A549 treated with GW870086 at 1 μM for 4 hours (cell line): ENCODE measurements around the gene ZNF77. TPM values are rescaled to one million over a fixed set of nuclear protein-coding genes. Genes with fewer than 3 reads are reported as not detected.

Experiments used
- total RNA-seq: library from RNA; stranded (reverse); fragments of 200-300 nt; extraction: Qiagen RNA extraction; gene quantifications from 5 replicates; pipeline ENCODE4 v1.2.3, GENCODE V29; 2022; ENCODE audit warnings: low read depth

The ZNF77 gene
- 1.6 to 2.4 TPM (median 2.0 TPM) in 5 replicates for total RNA-seq

DNA sequence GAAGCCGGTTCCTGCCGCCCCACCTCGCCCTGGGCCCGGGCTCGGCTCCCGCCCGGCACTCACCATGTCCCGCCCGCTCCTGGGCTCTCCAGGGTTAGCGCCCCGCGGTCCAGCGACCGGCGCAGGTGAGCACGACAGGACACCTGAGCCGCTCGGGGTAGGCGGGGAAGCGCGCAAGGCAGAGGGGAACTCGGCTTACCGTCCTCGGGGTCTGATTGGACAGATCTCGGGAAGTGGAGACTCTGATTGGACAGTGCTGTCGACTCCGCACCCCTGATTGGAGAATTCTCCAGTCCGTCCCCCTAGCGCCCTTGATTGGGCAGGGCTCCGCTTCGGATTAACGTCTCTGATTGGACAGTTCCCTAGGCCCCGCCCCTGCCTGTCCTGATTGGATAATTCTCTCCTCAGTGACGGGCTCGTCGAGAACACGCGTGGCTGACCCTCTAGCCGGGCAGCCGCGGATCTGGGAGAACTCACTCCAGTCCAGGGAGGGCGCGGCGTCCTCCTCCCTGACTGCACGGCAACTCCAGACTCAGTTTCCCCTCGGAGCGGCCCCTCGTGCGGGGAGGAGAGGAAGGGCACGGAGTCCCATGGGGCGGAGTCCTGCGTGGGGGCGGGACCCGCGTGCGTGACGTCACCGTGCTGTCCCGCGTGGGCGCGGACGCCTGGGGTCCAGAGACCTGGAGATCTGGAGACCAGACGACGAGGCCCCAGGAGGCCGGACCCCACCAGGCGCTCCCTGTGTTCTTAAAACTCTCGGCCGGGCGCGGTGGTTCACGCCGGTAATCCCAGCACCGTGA lies at the start of gene ZNF77:
Gene ZNF77, minus strand, starts transcription at position 197 of the 800 bp plus-strand sequence. Its CDS starts 131 bp downstream, at position 66.

DNA sequence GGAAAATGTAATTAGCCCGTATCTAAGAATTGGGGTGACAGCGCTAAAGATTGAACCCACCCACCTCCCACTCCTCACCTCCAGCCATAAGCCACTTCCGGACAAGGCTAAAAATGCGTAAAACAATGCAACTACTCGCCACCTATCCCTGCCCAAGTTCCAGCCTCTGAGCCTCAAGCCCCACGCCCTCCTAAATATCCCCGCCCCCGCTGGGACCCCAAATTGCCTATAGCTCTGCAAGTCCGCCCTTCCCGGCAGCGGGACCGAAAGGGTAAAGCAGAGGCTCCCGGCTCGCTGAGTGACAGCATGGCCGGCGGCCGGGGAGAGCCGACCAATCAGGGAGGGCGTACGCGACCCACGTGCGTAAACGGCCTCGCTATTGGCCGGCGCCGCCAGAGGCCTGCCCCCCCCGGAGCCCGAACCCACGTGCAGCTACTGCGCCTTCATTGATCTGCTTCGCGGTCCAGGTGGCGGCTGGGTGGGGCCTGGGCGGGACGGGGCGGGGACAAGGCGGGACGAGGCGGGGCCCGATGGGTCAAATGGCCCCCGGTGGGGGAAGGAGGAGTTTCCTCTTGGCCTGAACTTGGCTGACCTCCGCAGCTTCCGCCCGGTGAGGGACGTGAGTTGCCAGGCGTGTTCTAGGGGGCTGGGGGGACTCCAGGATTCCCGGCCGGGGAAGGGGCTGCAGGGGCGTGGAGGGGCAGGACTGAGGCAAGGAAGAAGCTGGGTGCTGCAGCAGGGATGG lies 32.4 kb upstream of the ZNF77 start, which contains the start of gene TLE6:
Gene TLE6, plus strand, starts transcription at position 564 of the 745 bp plus-strand sequence. CDS start 670 bp downstream, outside the sequence.

DNA sequence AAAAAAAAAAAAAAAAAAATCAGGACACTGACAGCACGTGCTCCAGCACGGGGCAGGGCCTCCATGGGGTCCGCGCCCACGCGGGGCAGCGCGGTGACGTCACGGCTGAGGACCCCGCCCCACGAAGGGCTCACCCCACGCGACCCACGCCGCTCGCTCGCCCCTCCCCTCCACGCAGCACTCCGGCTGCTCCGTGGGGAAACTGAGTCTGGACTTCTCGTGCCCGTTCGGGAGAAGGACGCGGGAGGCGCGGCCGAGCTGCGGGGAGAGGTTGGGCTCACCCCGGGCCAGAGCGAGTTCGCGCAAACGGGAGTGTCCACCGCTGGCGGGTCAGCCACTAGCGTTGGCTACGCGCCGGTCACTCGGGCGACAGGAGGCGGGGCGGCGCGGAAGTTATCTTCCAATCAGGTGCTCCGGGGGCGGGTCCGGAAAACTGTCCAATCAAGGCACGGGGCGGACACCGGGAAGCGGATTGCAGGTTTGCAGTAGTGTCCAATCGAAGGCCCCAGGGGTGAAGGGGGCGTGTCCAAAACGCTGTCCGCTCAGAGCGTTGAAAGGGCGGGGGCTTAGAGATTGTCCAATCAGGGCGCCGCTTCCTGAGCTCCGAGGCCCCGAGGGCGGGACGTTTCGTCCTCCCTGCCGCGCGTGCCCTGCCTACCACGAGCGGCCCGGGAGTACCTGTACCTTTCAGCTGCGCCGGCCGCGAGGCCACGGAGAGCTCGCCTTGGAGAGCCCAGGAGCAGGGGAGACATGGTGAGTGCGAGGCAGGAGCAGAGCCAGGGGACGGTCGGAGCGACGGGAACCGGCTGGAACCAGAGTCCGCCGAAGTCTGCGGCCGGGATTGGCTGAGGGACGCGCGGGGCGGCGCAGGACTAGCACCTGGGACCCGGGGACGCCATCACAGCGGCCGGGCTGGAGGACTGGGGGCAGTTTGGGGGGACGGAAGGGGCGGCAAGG lies 44.2 kb downstream of the ZNF77 start, which contains the start of gene ZNF57:
Gene ZNF57, plus strand, starts transcription at position 633 of the 957 bp plus-strand sequence. Its CDS starts 118 bp downstream, at position 751.

Other genes starting within 250 kb of the ZNF77 start
- gene GNG7, start 242.3 kb downstream of the ZNF77 start, total RNA-seq, result 0.05 to 0.08 TPM (median 0.06 TPM) in 4 of 5 replicates, not detected in the other
- 3.3 to 4.2 TPM (median 3.7 TPM) in 5 replicates for gene DIRAS1, start 223.6 kb downstream of the ZNF77 start, total RNA-seq
- 23.2 to 31.3 TPM (median 29.2 TPM) in 5 replicates for gene SLC39A3, start 205.0 kb downstream of the ZNF77 start, total RNA-seq
- gene SGTA, start 161.7 kb downstream of the ZNF77 start, total RNA-seq, result 56.7 to 79.5 TPM (median 71.6 TPM) in 5 replicates
- gene THOP1, start 159.5 kb downstream of the ZNF77 start, total RNA-seq, result 77.2 to 103 TPM (median 95.6 TPM) in 5 replicates
- gene ZNF554, start 125.1 kb downstream of the ZNF77 start, total RNA-seq, result 0.71 to 1.1 TPM (median 0.80 TPM) in 5 replicates
- gene ZNF555, start 103.5 kb downstream of the ZNF77 start, total RNA-seq, result 1.2 to 2.8 TPM (median 2.3 TPM) in 5 replicates
- gene ZNF556, start 77.6 kb downstream of the ZNF77 start, total RNA-seq, result 0.05 to 0.40 TPM (median 0.06 TPM) in 3 of 5 replicates, not detected in the others
- gene ZNF57, start 44.0 kb downstream of the ZNF77 start, total RNA-seq, result 2.1 to 2.9 TPM (median 2.8 TPM) in 5 replicates
- 3.5 to 8.1 TPM (median 5.5 TPM) in 5 replicates for gene TLE6, start 32.6 kb upstream of the ZNF77 start, total RNA-seq
- gene TLE2, start 84.3 kb upstream of the ZNF77 start, total RNA-seq, result 2.0 to 3.2 TPM (median 2.8 TPM) in 5 replicates
- gene TLE5, start 117.5 kb upstream of the ZNF77 start, total RNA-seq, result 171 to 242 TPM (median 239 TPM) in 5 replicates
- gene GNA11, start 149.4 kb upstream of the ZNF77 start, total RNA-seq, result 26.6 to 34.5 TPM (median 31.7 TPM) in 5 replicates
- 0.08 to 0.11 TPM in 2 of 5 replicates, not detected in the others for gene GNA15, start 191.1 kb upstream of the ZNF77 start, total RNA-seq
- gene S1PR4, start 233.8 kb upstream of the ZNF77 start, total RNA-seq, result 0.08 to 0.19 TPM (median 0.15 TPM) in 4 of 5 replicates, not detected in the other
- gene NCLN, start 241.0 kb upstream of the ZNF77 start, total RNA-seq, result 68.1 to 96.6 TPM (median 88.6 TPM) in 5 replicates